NAMALWA (cell line): Measurements from ENCODE around the gene PDCD6IP.
"Not testable (repeated sequence)": the region's sequence is repeated elsewhere in the genome, so short reads cannot be mapped to it uniquely, and the experiment has no call there.

Source experiments
- DNase-seq: peaks from one replicate; pipeline ENCODE4 v3.0.0-alpha.2; 2015; ENCODE audit warnings: low spot score

The PDCD6IP gene

GRCh38 chr3:33795856-33796536 lies 2.4 kb upstream of the PDCD6IP start:
- no peak for DNase-seq

GRCh38 chr3:33798113-33798417 lies 365 bp upstream of the PDCD6IP start:
- no peak for DNase-seq

GRCh38 chr3:33799202-33799551 lies 747 bp downstream of the PDCD6IP start:
- DNase-seq: no peak

GRCh38 chr3:33803252-33803651 lies 4.8 kb downstream of the PDCD6IP start:
- DNase-seq: no peak

- no peak for DNase-seq
Observed at GRCh38 chr3:33803894-33804526, 5.6 kb downstream of the PDCD6IP start.

- no peak for DNase-seq
Observed at GRCh38 chr3:33807191-33807590, 8.8 kb downstream of the PDCD6IP start.

GRCh38 chr3:33808559-33808958 lies 10.1 kb downstream of the PDCD6IP start:
- no peak for DNase-seq

GRCh38 chr3:33810545-33810944 lies 12.1 kb downstream of the PDCD6IP start:
- DNase-seq: no peak

GRCh38 chr3:33821989-33822388 lies 23.6 kb downstream of the PDCD6IP start:
- DNase-seq: no peak

- DNase-seq: no peak
Observed at GRCh38 chr3:33823821-33824220, 25.4 kb downstream of the PDCD6IP start.

- DNase-seq: no peak
Observed at GRCh38 chr3:33825111-33825510, 26.7 kb downstream of the PDCD6IP start.

- DNase-seq: no peak
Observed at GRCh38 chr3:33826206-33826605, 27.8 kb downstream of the PDCD6IP start.

- no peak for DNase-seq
Observed at GRCh38 chr3:33826688-33827087, 28.3 kb downstream of the PDCD6IP start.

- DNase-seq: no peak
Observed at GRCh38 chr3:33829720-33830119, 31.3 kb downstream of the PDCD6IP start.

GRCh38 chr3:33831053-33831452 lies 32.6 kb downstream of the PDCD6IP start:
- no peak for DNase-seq

GRCh38 chr3:33833408-33834095 lies 35.1 kb downstream of the PDCD6IP start:
- DNase-seq: peak; percentile 30

- peak; percentile 48 for DNase-seq
Observed at GRCh38 chr3:33834096-33834453, 35.6 kb downstream of the PDCD6IP start.

- not testable (repeated sequence) for DNase-seq
Observed at GRCh38 chr3:33837182-33837581, 38.8 kb downstream of the PDCD6IP start.

- DNase-seq: no peak
Observed at GRCh38 chr3:33839283-33839682, 40.9 kb downstream of the PDCD6IP start.

GRCh38 chr3:33840179-33840578 lies 41.7 kb downstream of the PDCD6IP start:
- DNase-seq: no peak

- no peak for DNase-seq
Observed at GRCh38 chr3:33848624-33849347, 50.4 kb downstream of the PDCD6IP start.

GRCh38 chr3:33850599-33850998 lies 52.2 kb downstream of the PDCD6IP start:
- DNase-seq: not testable (repeated sequence)

GRCh38 chr3:33855407-33855806 lies 57.0 kb downstream of the PDCD6IP start:
- not testable (repeated sequence) for DNase-seq
